Measurements from ENCODE around the gene LANCL2. TPM values are rescaled to one million over a fixed set of nuclear protein-coding genes. Genes with fewer than 3 reads are reported as not detected.

LANCL2 gene
- total RNA-seq, 1 donor from 2014 or later: 7.1 TPM

GRCh38 chr7:55476852-55477780 is 112.0 kb downstream of the LANCL2 start:
- Histone ChIP-seq H3K36me3 (no peaks in the 10 kb centered on the region), H3K9ac (no peak overlapping the region), H3K4me2 (no peak overlapping the region), H2AFZ (replicated peaks) (no peak overlapping the region), H3K4me1 (no peaks in the 10 kb centered on the region), H3F3A (ENCODE audit: low read depth) (no peaks in the 10 kb centered on the region), H3K27me3 (no peaks in the 10 kb centered on the region), H3K4me3 (no peak overlapping the region), H3K27ac (no peak overlapping the region), H3K9me3 (ENCODE audit: low read depth) (no peaks in the 10 kb centered on the region), H3K79me2 (ENCODE audit: low read depth) (no peaks in the 10 kb centered on the region), H4K20me1 (ENCODE audit: low read depth) (no peaks in the 10 kb centered on the region)
- Mint-ChIP-seq H3K27ac (peak overlapping the region; percentile 72), H3K27me3 (ENCODE audit: insufficient read depth, low read depth) (no peaks in the 10 kb centered on the region), H3K4me3 (no peak overlapping the region), H3K36me3 (no peaks in the 10 kb centered on the region), H3K9me3 (no peaks in the 10 kb centered on the region), H3K4me1 (peaks cover 3% of the 10 kb centered on the region)
- no peak for DNase-seq (ENCODE audit: low spot score)
- TF ChIP-seq CTCF (IDR thresholded peaks at IDR 0.05) (no peak), EZH2phosphoT487 (IDR thresholded peaks at IDR 0.05) (no peak), EZH2 (IDR thresholded peaks at IDR 0.05) (no peak)

- Histone ChIP-seq H2AFZ (replicated peaks) (no peak overlapping the region), H3K36me3 (no peaks in the 10 kb centered on the region), H3K27me3 (no peaks in the 10 kb centered on the region), H3K79me2 (ENCODE audit: low read depth) (no peaks in the 10 kb centered on the region), H3K27ac (no peak overlapping the region), H3K4me1 (no peaks in the 10 kb centered on the region), H4K20me1 (ENCODE audit: low read depth) (no peaks in the 10 kb centered on the region), H3K4me3 (no peak overlapping the region), H3K9ac (no peak overlapping the region), H3K9me3 (ENCODE audit: low read depth) (no peaks in the 10 kb centered on the region), H3K4me2 (no peak overlapping the region), H3F3A (ENCODE audit: low read depth) (no peaks in the 10 kb centered on the region)
- Mint-ChIP-seq H3K27ac (no peak overlapping the region), H3K9me3 (no peaks in the 10 kb centered on the region), H3K27me3 (ENCODE audit: insufficient read depth, low read depth) (no peaks in the 10 kb centered on the region), H3K4me1 (peaks cover 3% of the 10 kb centered on the region), H3K4me3 (no peak overlapping the region), H3K36me3 (no peaks in the 10 kb centered on the region)
- DNase-seq (ENCODE audit: low spot score): no peak
- TF ChIP-seq EZH2 (IDR thresholded peaks at IDR 0.05) (no peak), CTCF (IDR thresholded peaks at IDR 0.05) (no peak)
Observed at GRCh38 chr7:55477781-55478374, 112.7 kb downstream of the LANCL2 start.

- no peak overlapping the region for H3K27ac ChIP-seq
- H3K4me3 Mint-ChIP-seq: no peak overlapping the region
- no peaks in the 10 kb centered on the region for H3K79me2 ChIP-seq (ENCODE audit: low read depth)
- no peaks in the 10 kb centered on the region for H3K27me3 Mint-ChIP-seq (ENCODE audit: insufficient read depth, low read depth)
- H3K4me1 Mint-ChIP-seq: peaks cover 6% of the 10 kb centered on the region
- no peaks in the 10 kb centered on the region for H3K4me1 ChIP-seq
- H3K27ac Mint-ChIP-seq: no peak overlapping the region
- no peaks in the 10 kb centered on the region for H3K9me3 Mint-ChIP-seq
- H3K36me3 ChIP-seq: no peaks in the 10 kb centered on the region
- no peak overlapping the region for H3K4me3 ChIP-seq
- H3K9me3 ChIP-seq (ENCODE audit: low read depth): no peaks in the 10 kb centered on the region
- no peaks in the 10 kb centered on the region for H4K20me1 ChIP-seq (ENCODE audit: low read depth)
- H3K9ac ChIP-seq: no peak overlapping the region
- H3F3A ChIP-seq (ENCODE audit: low read depth): no peaks in the 10 kb centered on the region
- H3K4me2 ChIP-seq: no peak overlapping the region
- H3K27me3 ChIP-seq: no peaks in the 10 kb centered on the region
- no peak overlapping the region for H2AFZ ChIP-seq (replicated peaks)
- no peak for TF ChIP-seq EZH2phosphoT487 (IDR thresholded peaks at IDR 0.05)
- no peak for TF ChIP-seq CTCF (IDR thresholded peaks at IDR 0.05)
- no peak for TF ChIP-seq EZH2 (IDR thresholded peaks at IDR 0.05)
- H3K36me3 Mint-ChIP-seq: no peaks in the 10 kb centered on the region
- no peak for DNase-seq (ENCODE audit: low spot score)
Observed at GRCh38 chr7:55478700-55479099, 113.6 kb downstream of the LANCL2 start.

Data from neural progenitor cell (in vitro differentiated cells).